Effector memory CD8-positive, alpha-beta T cell (primary cell): ENCODE results near the gene DHRS3.
"Not testable (repeated sequence)": the region's sequence is repeated elsewhere in the genome, so short reads cannot be mapped to it uniquely, and the experiment has no call there.

ENCODE experiments used
- ATAC-seq: fragments of 150-1000 bp; cut with Tn5 transposase; replicated peaks from 2 replicates; pipeline ENCODE4 v1.10.0; 2021; ENCODE audit warnings: mild to moderate bottlenecking, moderate library complexity
- DNase-seq, 3 experiments: peaks; one replicate each; pipeline ENCODE4 v3.0.0; 2021
- H3K27ac Mint-ChIP-seq, 2 donors: one replicate each; pipeline ENCODE4 v1.8.0; 2022; ENCODE audit warnings: mild to moderate bottlenecking in 2 of 2, mixed read lengths in 2 of 2, moderate library complexity in 2 of 2
- H3K27me3 Mint-ChIP-seq, 2 donors: one replicate each; pipeline ENCODE4 v1.8.0; 2022; ENCODE audit warnings: mixed read lengths in 2 of 2
- H3K36me3 Mint-ChIP-seq: one replicate; pipeline ENCODE4 v1.8.0; 2022; ENCODE audit warnings: mild to moderate bottlenecking, moderate library complexity, mixed read lengths; ENCODE audit not compliant: insufficient read depth
- H3K4me1 Mint-ChIP-seq, 2 donors: one replicate each; pipeline ENCODE4 v1.8.0; 2022; ENCODE audit warnings: low read depth in 2 of 2, mixed read lengths in 2 of 2
- H3K4me3 Mint-ChIP-seq, 2 donors: one replicate each; pipeline ENCODE4 v1.8.0; 2022; ENCODE audit warnings: mild to moderate bottlenecking in 2 of 2, mixed read lengths in 2 of 2, moderate library complexity in 2 of 2
- H3K9me3 Mint-ChIP-seq, 2 donors: one replicate each; pipeline ENCODE4 v1.8.0; 2022; ENCODE audit warnings: mixed read lengths in 2 of 2

DHRS3 gene

GRCh38 chr1:12566484-12567287 lies 51.3 kb downstream of the DHRS3 start:
- ATAC-seq (no peak), DNase-seq (no peak)
- Mint-ChIP-seq H3K27ac (peak overlapping the region; percentile 47 to 55), H3K4me3 (no peak overlapping the region), H3K36me3 (peaks cover 22% of the 10 kb centered on the region), H3K27me3 (no peaks in the 10 kb centered on the region), H3K4me1 (no peaks in the 10 kb centered on the region), H3K9me3 (peaks cover 12 to 25% of the 10 kb centered on the region in 2 donors)

DNA sequence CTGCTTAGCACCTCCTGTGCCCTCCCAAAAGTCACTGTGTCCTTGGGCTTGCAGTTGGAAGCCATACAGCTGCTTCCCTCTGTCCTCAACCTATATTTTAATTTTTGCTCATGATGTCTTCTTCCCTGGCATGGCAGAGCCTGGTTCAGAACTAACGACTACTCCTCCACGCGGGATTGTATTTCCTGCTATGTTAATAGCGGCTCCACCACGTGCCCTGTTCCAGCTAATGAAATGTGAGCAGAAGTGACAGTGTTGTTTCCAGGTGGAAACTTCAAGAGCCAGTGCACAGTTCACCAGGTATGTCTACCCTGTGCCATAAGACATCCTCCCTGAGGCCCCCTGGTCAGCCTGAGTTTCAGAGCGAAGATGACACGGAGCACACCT lies 52.1 kb downstream of the DHRS3 start:
- Mint-ChIP-seq H3K27ac (no peak overlapping the region), H3K4me3 (no peak overlapping the region), H3K9me3 (peaks cover 12 to 25% of the 10 kb centered on the region in 2 donors), H3K36me3 (peaks cover 16% of the 10 kb centered on the region), H3K4me1 (no peaks in the 10 kb centered on the region), H3K27me3 (no peaks in the 10 kb centered on the region)
- ATAC-seq (no peak), DNase-seq (no peak)

DNA sequence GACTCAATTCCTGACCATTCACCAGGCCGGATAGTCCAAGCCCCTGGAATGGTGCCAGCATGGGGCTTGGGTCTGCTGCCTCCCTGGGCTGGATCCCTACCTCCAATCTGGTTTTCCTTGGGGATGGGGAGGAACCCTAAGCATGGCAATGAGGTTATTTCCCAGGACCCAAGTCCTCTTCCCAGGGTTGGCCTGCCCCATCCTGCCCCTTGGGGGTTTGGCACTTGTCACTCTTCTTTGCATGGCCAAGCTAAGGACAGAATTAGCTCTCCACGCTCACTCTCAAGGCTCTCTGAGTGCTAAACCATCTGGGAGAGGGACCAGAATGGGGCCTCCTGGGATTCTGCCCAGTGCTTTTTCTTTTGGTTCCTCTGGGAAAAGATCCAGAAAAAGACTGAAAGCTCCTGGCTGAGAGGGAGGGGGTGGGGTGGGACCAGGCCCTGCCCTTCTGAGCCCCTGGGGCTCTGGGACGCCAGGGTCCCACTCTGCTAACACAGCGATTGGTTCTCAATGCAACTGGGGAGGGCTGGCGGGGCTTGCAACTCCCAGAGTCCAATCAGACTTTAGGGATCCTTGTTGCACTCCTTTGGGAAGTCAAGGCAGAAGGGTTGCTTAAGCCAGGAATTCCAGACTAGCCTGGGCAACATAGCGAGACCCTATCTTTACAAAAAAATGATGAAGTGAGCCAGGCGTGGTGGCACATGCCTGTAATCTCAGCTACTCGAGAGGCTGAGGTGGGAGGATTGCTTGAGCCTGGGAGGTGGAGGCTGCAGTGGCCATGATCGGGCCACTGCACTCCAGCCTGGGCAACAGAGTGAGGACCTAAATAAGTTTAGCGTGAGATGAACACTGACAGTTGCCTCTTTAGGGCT lies 52.7 kb downstream of the DHRS3 start:
- Mint-ChIP-seq H3K4me1 (no peaks in the 10 kb centered on the region), H3K27me3 (no peaks in the 10 kb centered on the region), H3K36me3 (peaks cover 12% of the 10 kb centered on the region), H3K27ac (no peak overlapping the region), H3K4me3 (no peak overlapping the region), H3K9me3 (peaks cover 12 to 25% of the 10 kb centered on the region in 2 donors)
- ATAC-seq (no peak), DNase-seq (no peak)

GRCh38 chr1:12564251-12564650 lies 53.8 kb downstream of the DHRS3 start:
- ATAC-seq, H3K4me3 Mint-ChIP-seq, H3K36me3 Mint-ChIP-seq, H3K27ac Mint-ChIP-seq, H3K27me3 Mint-ChIP-seq, DNase-seq, H3K4me1 Mint-ChIP-seq: not testable (repeated sequence)
- peaks cover 12 to 25% of the 10 kb centered on the region in 2 donors for H3K9me3 Mint-ChIP-seq

- peaks cover 12 to 25% of the 10 kb centered on the region in 2 donors for H3K9me3 Mint-ChIP-seq
- ATAC-seq (no peak), DNase-seq (no peak)
- no peaks in the 10 kb centered on the region for H3K4me1 Mint-ChIP-seq
- no peaks in the 10 kb centered on the region for H3K27me3 Mint-ChIP-seq
- H3K36me3 Mint-ChIP-seq, result peaks cover 4% of the 10 kb centered on the region
- H3K27ac Mint-ChIP-seq, result no peak overlapping the region
- H3K4me3 Mint-ChIP-seq, result no peak overlapping the region
Observed at GRCh38 chr1:12562955-12563576, 54.9 kb downstream of the DHRS3 start.

DNA sequence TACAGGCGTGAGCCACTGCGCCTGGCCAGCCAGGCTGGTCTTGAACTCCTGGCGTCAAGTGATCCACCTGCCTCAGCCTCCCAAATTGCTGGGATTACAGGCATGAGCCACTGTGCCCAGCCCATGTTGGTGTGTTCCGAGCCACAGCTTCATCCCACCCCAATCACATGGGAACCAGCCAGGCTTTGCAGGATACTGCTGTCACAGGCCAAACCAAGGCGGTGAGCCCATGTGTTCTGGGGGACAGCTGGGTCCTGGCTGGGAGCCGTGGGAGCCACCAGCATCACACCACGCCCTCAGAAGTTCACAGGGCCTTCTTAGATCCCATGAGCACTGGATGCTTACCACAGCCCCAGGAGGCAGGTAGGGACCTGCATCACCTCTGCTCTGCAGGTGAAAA lies 56.9 kb downstream of the DHRS3 start:
- H3K36me3 Mint-ChIP-seq, result no peaks in the 10 kb centered on the region
- H3K4me1 Mint-ChIP-seq, result no peaks in the 10 kb centered on the region
- no peaks in the 10 kb centered on the region for H3K27me3 Mint-ChIP-seq
- no peak for DNase-seq
- no peak overlapping the region for H3K4me3 Mint-ChIP-seq
- H3K27ac Mint-ChIP-seq, result no peak overlapping the region
- peaks cover 12 to 25% of the 10 kb centered on the region in 2 donors for H3K9me3 Mint-ChIP-seq
- ATAC-seq, result no peak

- Mint-ChIP-seq H3K4me1 (no peaks in the 10 kb centered on the region), H3K27ac (no peak overlapping the region), H3K9me3 (peaks cover under 1 to 1% of the 10 kb centered on the region in 2 donors), H3K27me3 (no peaks in the 10 kb centered on the region), H3K36me3 (no peaks in the 10 kb centered on the region), H3K4me3 (no peak overlapping the region)
- DNase-seq (no peak), ATAC-seq (no peak)
Observed at GRCh38 chr1:12556957-12557935, 60.8 kb downstream of the DHRS3 start.

GRCh38 chr1:12556368-12556930 lies 61.6 kb downstream of the DHRS3 start:
- ATAC-seq (no peak), DNase-seq (no peak)
- H3K27me3 Mint-ChIP-seq, result no peaks in the 10 kb centered on the region
- no peaks in the 10 kb centered on the region for H3K9me3 Mint-ChIP-seq
- H3K4me3 Mint-ChIP-seq, result no peak overlapping the region
- no peak overlapping the region for H3K27ac Mint-ChIP-seq
- H3K4me1 Mint-ChIP-seq, result no peaks in the 10 kb centered on the region
- H3K36me3 Mint-ChIP-seq, result peaks cover 3% of the 10 kb centered on the region

GRCh38 chr1:12555411-12556367 lies 62.3 kb downstream of the DHRS3 start:
- Mint-ChIP-seq H3K36me3 (peaks cover 3% of the 10 kb centered on the region), H3K27ac (no peak overlapping the region), H3K9me3 (no peaks in the 10 kb centered on the region), H3K4me3 (no peak overlapping the region), H3K27me3 (no peaks in the 10 kb centered on the region), H3K4me1 (peaks cover 0 to 2% of the 10 kb centered on the region in 2 donors)
- no peak for ATAC-seq
- DNase-seq, result no peak

DNA sequence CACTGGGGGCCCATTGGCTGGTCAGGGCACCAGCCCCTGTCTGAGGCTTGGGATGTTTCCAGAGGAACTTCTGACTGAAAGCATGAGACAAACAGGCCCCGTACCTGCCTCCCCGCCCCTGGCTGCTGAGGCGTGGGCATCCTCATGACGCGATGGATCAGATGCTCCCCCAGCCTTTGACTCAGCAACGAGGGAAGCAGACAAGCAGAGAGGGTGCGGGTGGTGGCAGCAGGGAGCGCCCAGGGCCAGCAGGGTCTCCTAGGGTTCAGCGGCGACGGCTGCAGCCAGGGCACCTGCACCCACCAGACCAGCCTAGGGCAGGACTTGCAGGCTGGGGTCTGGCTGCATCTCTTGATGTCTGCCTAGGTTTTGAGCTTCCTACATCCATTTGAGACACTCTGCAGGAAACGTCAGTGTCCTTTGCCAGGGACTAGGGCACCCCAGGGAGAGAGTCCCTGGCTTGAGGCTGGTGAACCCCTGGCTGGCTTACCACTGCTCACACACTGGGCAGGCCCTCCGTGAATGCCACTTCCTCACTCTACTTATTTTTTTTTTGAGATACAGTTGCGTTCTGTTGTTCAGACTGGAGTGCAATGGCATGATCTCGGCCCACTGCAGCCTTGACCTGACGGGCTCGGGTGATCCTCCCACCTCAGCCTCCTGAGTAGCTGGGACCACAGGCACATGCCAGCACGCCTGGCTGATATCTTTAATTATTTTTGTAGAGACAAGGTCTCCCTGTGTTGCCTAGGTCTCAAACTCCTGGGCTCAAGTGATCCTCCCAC lies 63.3 kb downstream of the DHRS3 start:
- ATAC-seq, result no peak
- peaks cover 3% of the 10 kb centered on the region for H3K36me3 Mint-ChIP-seq
- H3K9me3 Mint-ChIP-seq, result no peaks in the 10 kb centered on the region
- no peak overlapping the region for H3K4me3 Mint-ChIP-seq
- peaks cover 2 to 3% of the 10 kb centered on the region in 2 donors for H3K4me1 Mint-ChIP-seq
- DNase-seq, result no peak
- H3K27me3 Mint-ChIP-seq, result no peaks in the 10 kb centered on the region
- H3K27ac Mint-ChIP-seq, result peak overlapping the region in 1 of 2 donors; percentile 78

- DNase-seq, result no peak
- Mint-ChIP-seq H3K4me3 (no peak overlapping the region), H3K36me3 (peaks cover 3% of the 10 kb centered on the region), H3K27me3 (no peaks in the 10 kb centered on the region), H3K4me1 (peaks cover 2 to 5% of the 10 kb centered on the region in 2 donors), H3K27ac (peak overlapping the region in 1 of 2 donors; percentile 78), H3K9me3 (no peaks in the 10 kb centered on the region)
- no peak for ATAC-seq
Observed at GRCh38 chr1:12553963-12554362, 64.0 kb downstream of the DHRS3 start.
